ENCODE data around the gene EIF4G3. TPM values are rescaled to one million over a fixed set of nuclear protein-coding genes. Genes with fewer than 3 reads are reported as not detected.

The EIF4G3 gene
- total RNA-seq, 1 donor from 2014 or later, result 43.0 TPM

- H3K4me3 ChIP-seq, result no peak overlapping the region
- intact Hi-C loops (cut with DNase I), result no loop called here
- no peak for DNase-seq
- TF ChIP-seq CTCF (IDR thresholded peaks at IDR 0.05), result no peak
- no peak overlapping the region for H3K27ac ChIP-seq
- peaks cover 12% of the 10 kb centered on the region for H3K4me1 ChIP-seq
- peaks cover 8% of the 10 kb centered on the region for H3K36me3 ChIP-seq
- H3K27me3 ChIP-seq (ENCODE audit: low read depth), result no peaks in the 10 kb centered on the region
- ATAC-seq, result no peak
- H3K9me3 ChIP-seq, result no peaks in the 10 kb centered on the region
These were observed 24.1 kb downstream of the EIF4G3 start for GRCh38 chr1:21152423-21153100.

GRCh38 chr1:21149855-21150432 lies 26.8 kb downstream of the EIF4G3 start:
- intact Hi-C loops (cut with DNase I), result no loop called here
- peak; percentile 35 for ATAC-seq
- Histone ChIP-seq H3K4me3 (no peak overlapping the region), H3K27me3 (ENCODE audit: low read depth) (no peaks in the 10 kb centered on the region), H3K4me1 (peaks cover 12% of the 10 kb centered on the region), H3K9me3 (no peaks in the 10 kb centered on the region), H3K36me3 (peaks cover 15% of the 10 kb centered on the region), H3K27ac (no peak overlapping the region)
- no peak for DNase-seq
- TF ChIP-seq CTCF (IDR thresholded peaks at IDR 0.05), result no peak

- Histone ChIP-seq H3K27ac (no peak overlapping the region), H3K9me3 (no peaks in the 10 kb centered on the region), H3K27me3 (ENCODE audit: low read depth) (no peaks in the 10 kb centered on the region), H3K36me3 (peaks cover 15% of the 10 kb centered on the region), H3K4me1 (peaks cover 12% of the 10 kb centered on the region), H3K4me3 (no peak overlapping the region)
- intact Hi-C loops (cut with DNase I), result no loop called here
- no peak for TF ChIP-seq CTCF (IDR thresholded peaks at IDR 0.05)
- DNase-seq (no peak), ATAC-seq (peak; percentile 77 to 82)
These were observed 27.3 kb downstream of the EIF4G3 start for GRCh38 chr1:21149430-21149854.

GRCh38 chr1:21143752-21144151 lies 32.9 kb downstream of the EIF4G3 start:
- no peak for ATAC-seq
- TF ChIP-seq CTCF (IDR thresholded peaks at IDR 0.05), result no peak
- H3K4me3 ChIP-seq, result no peak overlapping the region
- H3K27ac ChIP-seq, result no peak overlapping the region
- no peaks in the 10 kb centered on the region for H3K27me3 ChIP-seq (ENCODE audit: low read depth)
- H3K36me3 ChIP-seq, result peaks cover 15% of the 10 kb centered on the region
- no peaks in the 10 kb centered on the region for H3K9me3 ChIP-seq
- no peaks in the 10 kb centered on the region for H3K4me1 ChIP-seq
- DNase-seq, result no peak
- intact Hi-C loops (cut with DNase I), result no loop called here

GRCh38 chr1:21143138-21143537 lies 33.6 kb downstream of the EIF4G3 start:
- Histone ChIP-seq H3K27me3 (ENCODE audit: low read depth) (no peaks in the 10 kb centered on the region), H3K36me3 (peaks cover 12% of the 10 kb centered on the region), H3K4me3 (no peak overlapping the region), H3K9me3 (no peaks in the 10 kb centered on the region), H3K4me1 (no peaks in the 10 kb centered on the region), H3K27ac (no peak overlapping the region)
- ATAC-seq (no peak), DNase-seq (no peak)
- TF ChIP-seq CTCF (IDR thresholded peaks at IDR 0.05), result no peak
- intact Hi-C loops (cut with DNase I), result no loop called here

All from lower lobe of right lung (tissue), 2 donors.